Suppressor macrophage (primary cell): ENCODE results near the gene SPINT4.
"Not testable (repeated sequence)": the region's sequence is repeated elsewhere in the genome, so short reads cannot be mapped to it uniquely, and the experiment has no call there.

Experiments used
- DNase-seq, 4 experiments: peaks; one replicate each; pipeline ENCODE4 v3.0.0-alpha.2; 2020 to 2022
- total RNA-seq, 17 experiments: gene quantifications; one replicate each; lab custom pipeline; 2026; ENCODE audit warnings: mixed read lengths in 6 of 17, inconsistent platforms in 3 of 17; lab: John Stamatoyannopoulos, UW

The SPINT4 gene
- total RNA-seq, result 0 to 0.66 (median 0) reads per million in 17 experiments

GRCh38 chr20:45722047-45722446 is at the start of gene SPINT4:
TSS of gene SPINT4 (plus strand) at chr20:45722347. CDS start at chr20:45722368, 21 bp downstream.
- DNase-seq, result no peak

DNA sequence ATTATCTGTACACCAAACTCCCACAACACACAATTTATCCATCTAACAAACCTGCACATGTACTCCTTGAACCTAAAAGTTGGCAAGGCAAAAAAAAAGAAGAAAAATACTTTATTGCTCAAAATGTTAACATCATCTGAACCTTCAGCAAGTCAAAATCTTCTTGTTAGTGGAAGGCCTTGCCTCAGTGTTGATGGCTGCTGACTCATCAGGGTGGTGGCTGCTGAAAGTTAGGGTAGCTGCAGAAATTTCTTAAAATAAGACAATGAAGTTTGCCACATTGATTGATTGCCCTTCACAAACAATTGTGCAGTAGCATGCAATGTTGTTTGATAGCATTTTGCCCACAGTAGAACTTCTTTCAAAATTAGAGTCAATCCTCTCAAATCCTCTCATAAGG is 49.4 kb upstream of the SPINT4 start:
- no peak for DNase-seq

GRCh38 chr20:45679650-45680049 is 42.5 kb upstream of the SPINT4 start:
- no peak for DNase-seq

DNA sequence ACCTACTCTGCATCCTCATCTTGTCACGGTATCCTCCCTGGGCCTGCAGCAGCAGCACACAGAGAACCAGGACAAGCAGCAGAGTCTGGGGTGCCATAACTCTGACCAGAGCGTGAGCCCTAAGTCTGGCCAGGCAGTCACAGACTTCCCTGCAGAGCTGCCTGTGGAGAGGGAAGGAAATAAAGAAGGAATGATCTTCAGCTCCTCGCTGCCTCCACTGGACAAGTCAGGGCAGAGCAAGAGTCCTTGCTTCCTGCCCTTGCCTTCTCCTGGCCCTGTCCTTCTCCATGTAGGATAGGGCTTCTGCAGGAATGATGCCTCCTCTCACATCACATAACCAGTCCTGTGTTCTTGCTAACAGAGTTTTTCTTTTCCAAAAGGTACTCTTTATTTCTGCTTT is 36.3 kb upstream of the SPINT4 start:
- DNase-seq, result peak in 3 of 4 experiments; percentile 8 to 31 (median 28)

GRCh38 chr20:45693346-45693745 is 28.8 kb upstream of the SPINT4 start:
- not testable (repeated sequence) for DNase-seq

DNA sequence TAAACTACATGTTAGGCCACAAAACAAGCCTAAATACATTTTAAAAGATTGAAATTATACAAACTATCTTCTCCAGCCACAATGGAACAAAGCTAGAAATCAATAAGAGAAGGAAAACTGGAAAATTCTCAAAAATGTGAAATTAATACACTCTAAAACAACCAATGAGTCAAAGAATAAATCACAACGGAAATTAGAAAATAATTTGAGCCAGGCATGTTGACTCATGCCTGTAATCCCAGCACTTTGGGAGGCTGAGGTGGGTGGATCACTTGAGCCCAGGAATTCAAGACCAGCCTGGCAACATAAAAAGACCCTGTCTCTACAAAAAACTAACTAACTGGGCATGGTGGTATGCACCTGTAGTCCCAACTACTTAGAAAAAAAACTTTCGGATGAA is 26.7 kb upstream of the SPINT4 start:
- no peak for DNase-seq

DNA sequence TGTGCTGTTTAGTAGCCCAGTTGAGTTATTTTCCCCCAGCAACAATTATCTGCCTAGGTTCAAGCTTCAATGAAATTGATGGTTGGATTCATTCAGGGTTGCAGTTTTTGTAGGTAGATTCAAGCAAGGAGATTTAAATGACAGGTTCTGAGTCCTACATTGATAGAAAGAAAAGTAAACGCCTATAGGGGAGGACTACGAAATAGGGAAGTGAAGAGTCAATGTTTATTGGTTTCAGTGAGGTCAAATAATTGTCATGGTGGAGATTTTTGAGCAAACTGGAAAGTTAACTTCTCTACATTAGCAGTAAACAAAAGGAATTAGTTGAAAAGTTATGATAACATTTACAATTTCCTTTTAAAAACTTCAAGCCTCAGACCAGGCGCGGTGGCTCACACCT is 21.0 kb upstream of the SPINT4 start:
- no peak for DNase-seq

DNA sequence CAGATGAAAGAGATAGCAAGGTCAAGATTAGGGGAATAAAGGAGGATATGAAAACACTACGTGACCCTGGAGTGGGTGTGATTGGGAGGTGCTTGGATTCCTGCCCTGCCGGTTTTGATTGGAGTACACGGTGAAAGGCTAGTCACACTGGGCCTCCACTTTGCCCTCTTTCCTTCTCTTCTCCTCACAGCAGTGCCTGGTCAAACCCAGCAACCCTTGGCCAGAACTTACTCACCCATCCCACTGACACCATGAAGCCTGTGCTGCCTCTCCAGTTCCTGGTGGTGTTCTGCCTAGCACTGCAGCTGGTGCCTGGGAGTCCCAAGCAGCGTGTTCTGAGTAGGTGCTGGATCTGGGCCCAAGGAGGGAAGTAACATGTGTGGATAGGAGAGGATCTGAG is 20.3 kb upstream of the SPINT4 start, which contains the start of gene WFDC13:
WFDC13 (plus strand) TSS at position 166 of the 400 bp plus-strand sequence; CDS start at position 252, 86 bp downstream.
- DNase-seq, result no peak

DNA sequence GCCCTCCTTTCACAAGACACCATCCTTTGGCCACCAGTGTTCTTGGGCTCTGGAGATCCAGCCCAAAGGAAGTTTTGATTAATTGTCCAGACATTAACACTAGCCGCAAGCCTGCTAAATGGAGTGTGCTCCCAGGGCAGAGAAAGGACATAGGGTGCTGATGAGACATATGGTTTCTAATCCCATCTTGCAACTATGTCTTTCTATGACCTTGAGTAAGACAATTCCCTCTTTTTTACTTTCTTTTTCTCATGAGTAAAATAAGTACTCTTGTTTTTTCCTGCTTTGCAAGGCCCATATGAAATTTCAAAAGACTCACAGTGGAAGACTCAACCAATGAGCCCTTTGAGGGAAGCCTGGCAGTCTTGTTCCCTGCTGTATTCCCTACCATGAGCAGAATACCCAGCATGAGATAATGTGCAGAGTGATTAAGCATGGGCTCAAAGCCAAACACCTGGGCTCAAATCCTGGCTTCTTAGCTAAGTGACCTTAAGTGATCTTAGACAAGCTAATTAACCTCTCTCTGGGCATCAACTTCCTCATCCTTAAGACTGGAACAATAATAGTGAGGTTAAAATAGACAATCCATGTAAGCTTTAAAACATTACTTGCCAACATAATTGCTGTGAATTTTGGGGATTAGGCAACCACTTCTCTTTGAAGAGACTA is 17.0 kb upstream of the SPINT4 start, which contains the start of gene WFDC10B:
WFDC10B (minus strand) TSS at position 51 of the 669 bp plus-strand sequence. CDS start 19,027 bp downstream, outside the sequence.
- no peak for DNase-seq

GRCh38 chr20:45716141-45716688 is 5.9 kb upstream of the SPINT4 start:
- not testable (repeated sequence) for DNase-seq

DNA sequence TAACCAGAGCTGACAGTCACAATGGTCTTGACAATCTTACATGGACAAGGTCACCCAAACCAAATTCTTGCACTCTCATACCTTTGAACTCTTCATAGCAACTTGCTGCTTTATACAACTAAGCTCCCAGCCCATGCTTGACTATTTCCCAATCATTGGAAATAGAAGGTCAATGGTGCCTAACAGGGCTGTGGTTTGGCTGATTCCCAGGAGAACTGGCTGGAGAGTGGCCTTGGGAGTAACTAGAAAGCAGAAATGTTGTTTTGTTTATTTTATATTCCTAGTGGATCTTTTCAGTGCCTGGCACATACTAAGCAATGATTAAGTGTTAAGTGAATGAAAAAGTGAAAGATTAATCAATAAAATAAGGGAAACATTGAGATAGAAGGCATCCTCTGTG is 3.0 kb downstream of the SPINT4 start:
- DNase-seq, result no peak

DNA sequence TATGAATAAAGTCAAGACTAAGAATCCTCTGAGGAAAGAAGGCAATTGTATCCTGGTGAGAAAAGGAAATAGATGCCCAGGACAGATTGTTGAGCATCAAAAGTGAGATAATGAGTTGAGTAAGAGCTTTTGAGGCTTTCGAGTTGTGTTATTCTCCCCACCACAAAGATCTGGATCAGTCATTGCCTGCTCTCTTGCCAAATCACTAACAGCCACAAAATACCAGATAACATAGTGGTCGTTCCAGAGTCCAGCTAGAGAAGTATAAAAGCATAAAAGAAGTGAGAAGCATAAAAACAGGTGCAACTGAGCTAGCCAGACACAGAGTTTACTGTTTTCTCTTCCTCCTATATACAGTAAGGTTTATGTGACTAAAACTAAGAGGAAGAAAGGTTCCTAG is 4.9 kb downstream of the SPINT4 start:
- DNase-seq, result no peak

DNA sequence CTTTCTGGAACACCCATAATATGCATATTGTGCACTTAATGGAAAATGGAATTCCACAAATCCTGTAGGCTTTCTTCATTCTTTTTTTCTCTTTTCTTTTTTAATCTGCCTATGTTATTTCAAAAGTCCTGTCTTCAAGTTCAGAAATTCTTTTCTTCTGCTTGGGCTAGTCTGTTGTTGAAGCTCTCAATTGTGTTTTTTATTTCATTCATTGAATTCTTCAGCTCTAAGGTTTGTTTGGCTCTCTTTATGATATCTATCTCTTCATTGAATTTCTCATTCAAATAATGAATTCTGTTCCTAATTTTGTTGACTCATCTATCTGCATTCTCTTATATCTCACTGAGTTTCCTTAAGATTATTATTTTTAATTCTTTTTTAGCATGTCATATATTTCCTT is 10.1 kb downstream of the SPINT4 start:
- DNase-seq, result no peak

DNA sequence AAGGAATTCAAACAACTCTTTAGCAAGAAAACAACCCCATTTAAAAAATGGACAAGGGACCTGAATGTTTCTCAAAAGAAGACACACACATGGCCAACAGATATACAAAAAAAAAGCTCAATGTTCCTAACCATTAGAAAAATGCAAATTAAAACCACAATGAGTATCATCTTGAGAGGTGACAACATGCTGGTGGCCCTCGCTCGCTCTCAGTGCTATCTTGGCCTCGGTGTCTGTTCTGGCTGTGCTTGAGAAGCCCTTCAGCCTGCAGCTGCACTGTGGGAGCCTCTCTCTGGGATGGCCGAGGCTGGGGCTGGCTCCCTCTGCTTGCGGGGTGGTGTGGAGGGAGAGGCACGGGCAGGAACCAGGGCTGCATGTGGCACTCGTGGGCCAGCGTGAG is 13.4 kb downstream of the SPINT4 start:
- DNase-seq, result no peak

DNA sequence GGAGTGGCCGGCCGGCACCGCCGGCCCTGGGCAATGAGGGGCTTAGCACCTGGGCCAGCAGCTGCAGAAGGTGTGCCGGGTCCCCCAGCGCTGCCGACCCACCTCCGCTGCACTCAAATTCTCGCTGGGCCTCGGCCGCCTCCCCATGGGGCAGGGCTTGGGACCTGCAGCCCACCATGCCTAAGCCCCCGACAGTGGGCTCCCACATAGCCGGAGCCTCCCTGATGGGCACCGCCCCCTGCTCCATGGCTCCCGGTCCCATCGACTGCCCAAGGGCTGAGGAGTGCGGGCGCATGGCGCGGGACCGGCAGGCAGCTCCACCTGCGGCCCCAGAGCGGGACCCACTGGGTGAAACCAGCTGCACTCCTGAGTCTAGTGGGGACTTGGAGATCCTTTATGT is 13.8 kb downstream of the SPINT4 start:
- DNase-seq, result no peak

DNA sequence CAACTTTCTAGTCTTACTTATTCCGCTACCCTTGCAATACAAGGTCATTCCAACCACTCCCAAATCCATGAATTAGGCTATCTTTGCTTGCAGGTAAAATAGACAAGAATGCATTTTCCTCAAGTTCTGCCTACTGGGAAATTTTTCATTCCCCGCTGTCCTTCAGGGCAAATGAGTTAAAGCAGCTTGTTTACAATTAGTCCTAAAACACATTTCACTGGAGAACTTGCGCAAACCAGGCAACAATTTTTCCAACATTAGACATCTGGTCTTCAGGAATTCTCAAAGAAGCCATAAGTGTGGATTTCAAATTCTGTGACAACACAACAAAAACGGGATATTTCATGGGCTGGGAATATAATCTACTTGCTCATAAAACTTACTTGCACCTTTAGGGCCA is 20.4 kb downstream of the SPINT4 start:
- DNase-seq, result no peak

DNA sequence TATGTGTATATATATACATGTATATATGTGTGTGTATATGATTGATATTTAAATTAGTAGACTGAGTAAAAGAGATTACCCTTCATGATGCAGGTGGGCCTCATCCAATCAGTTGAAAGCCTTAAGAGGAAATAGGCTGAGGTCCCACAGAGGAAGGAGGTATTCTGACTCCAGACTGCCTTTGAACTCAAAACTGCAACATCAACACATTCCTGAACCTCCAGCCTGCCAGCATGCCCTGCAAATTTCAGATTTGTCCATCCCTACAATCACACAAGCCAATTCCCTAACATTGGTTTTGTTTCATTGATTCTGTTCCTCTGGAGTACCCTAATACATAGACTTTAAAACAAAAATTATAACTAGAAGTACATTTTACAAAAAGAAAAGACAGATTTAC is 22.9 kb downstream of the SPINT4 start:
- no peak for DNase-seq

GRCh38 chr20:45751721-45752120 is 29.6 kb downstream of the SPINT4 start:
- no peak for DNase-seq

- DNase-seq, result no peak
These were observed 30.6 kb downstream of the SPINT4 start for GRCh38 chr20:45752746-45753145.

DNA sequence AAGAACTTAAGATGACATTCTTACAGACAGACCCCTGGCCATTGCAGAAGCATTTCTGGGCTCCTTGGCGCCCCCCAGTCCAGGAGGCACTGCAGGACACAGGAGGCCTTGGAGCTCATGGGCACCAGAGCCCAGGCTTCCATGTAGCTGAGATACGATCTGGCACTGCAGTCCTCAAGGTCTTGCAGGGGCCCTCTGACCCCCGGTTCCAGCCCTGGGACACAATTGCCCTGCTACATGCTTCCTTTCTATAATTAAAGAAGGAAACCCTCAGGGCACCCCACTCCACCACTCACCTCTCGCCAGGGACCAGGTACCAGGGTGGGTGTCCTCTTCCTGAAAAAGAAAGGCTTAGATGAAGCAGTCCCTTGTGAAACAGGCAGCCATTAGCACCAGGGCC is 35.9 kb downstream of the SPINT4 start:
- no peak for DNase-seq

- not testable (repeated sequence) for DNase-seq
These were observed 37.8 kb downstream of the SPINT4 start for GRCh38 chr20:45759921-45760320.

GRCh38 chr20:45761966-45762365 is 39.8 kb downstream of the SPINT4 start:
- not testable (repeated sequence) for DNase-seq

DNA sequence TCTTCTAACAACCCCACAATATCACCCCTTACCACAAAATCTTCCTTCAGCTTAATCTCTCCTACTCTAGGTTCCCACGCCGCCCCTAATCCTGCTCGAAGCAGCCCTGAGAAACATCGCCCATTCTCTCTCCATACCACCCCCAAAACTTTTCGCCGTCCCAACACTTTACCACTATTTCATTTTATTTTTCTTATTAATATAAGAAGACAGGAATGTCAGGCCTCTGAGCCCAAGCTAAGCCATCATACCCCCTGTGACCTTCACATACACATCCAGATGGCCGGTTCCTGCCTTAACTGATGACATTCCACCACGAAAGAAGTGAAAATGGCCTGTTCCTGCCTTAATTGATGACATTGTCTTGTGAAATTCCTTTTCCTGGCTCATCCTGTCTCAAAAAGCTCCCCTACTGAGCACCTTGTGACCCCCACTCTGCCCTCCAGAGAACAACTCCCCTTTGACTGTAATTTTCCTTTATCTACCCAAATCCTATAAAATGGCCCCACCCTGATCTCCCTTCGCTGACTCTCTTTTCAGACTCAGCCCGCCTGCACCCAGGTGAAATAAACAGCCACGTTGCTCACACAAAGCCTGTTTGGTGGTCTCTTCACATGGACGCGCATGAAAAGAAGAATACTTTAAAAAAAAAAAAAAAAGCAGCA is 42.6 kb downstream of the SPINT4 start:
- not testable (repeated sequence) for DNase-seq
